Testis (tissue), 3 donors: Measurements from ENCODE around the gene ZCCHC2. TPM values are rescaled to one million over a fixed set of nuclear protein-coding genes. Genes with fewer than 3 reads are reported as not detected.

Experiments
- DNase-seq: peaks from one replicate; pipeline ENCODE4 v3.0.0-alpha.2; 2019
- H3K27ac ChIP-seq, 2 donors: fragments of 200-600 bp; sonication (generic); one replicate each; pipeline ENCODE4 v1.5.1; 2019
- H3K27me3 ChIP-seq: fragments of 200-600 bp; sonication (generic); one replicate; pipeline ENCODE4 v1.5.1; 2019
- H3K36me3 ChIP-seq: fragments of 200-600 bp; sonication (generic); one replicate; pipeline ENCODE4 v1.5.1; 2017; ENCODE audit warnings: low read depth; ENCODE audit errors: missing control alignments
- H3K4me1 ChIP-seq: fragments of 200-600 bp; sonication (generic); one replicate; pipeline ENCODE4 v1.5.1; 2019
- H3K4me3 ChIP-seq, 2 donors: fragments of 200-600 bp; sonication (generic); one replicate each; pipeline ENCODE4 v1.5.1; 2017 to 2019
- H3K9me3 ChIP-seq: fragments of 200-600 bp; sonication (generic); one replicate; pipeline ENCODE4 v1.5.1; 2017
- POLR2A ChIP-seq: fragments of 450-650 bp; IDR thresholded peaks from one replicate; pipeline ENCODE4 v1.6.1; 2017; ENCODE audit warnings: antibody characterized with exemption, mild to moderate bottlenecking, moderate library complexity
- WGBS, 2 donors: methylation state at CpG; one replicate each; pipeline ENCODE4 v1.1.5; 2018; 5-methylcytosine and 5-hydroxymethylcytosine counted together
- intact Hi-C: fragments of 100-400 bp; cut with DNase I; formaldehyde crosslinking; loops from one replicate; pipeline ENCODE4 v1.15.1; 2023; ENCODE audit warnings: low total_unique reads
- polyA plus RNA-seq: library from polyadenylated mRNA; stranded (reverse); fragments of 350-450 nt; fragmentation: Illumina TruSeq; extraction: RNeasy Lipid Tissue Mini Kit (QIAGEN cat#74804); gene quantifications from one replicate; pipeline ENCODE4 v1.2.3, GENCODE V29; 2014; ENCODE audit warnings: low read depth, low replicate concordance; ENCODE audit not compliant: insufficient read depth
- total RNA-seq, 2 donors: library from RNA; depleted of rRNA; stranded (reverse); fragments of >200 nt; gene quantifications; one replicate each; pipeline ENCODE4 v1.2.3, GENCODE V29; 2016
- TF ChIP-seq, protein P1 (sequence below), 3 experiments: fragments of 450-650 bp in 2 of 3; fragments of 200-600 bp in 1 of 3; sonication (generic) in 1 of 3; IDR thresholded peaks; one replicate each; pipeline ENCODE4 v1.5.1; 2016 to 2019; ENCODE audit warnings: antibody characterized with exemption in 3 of 3, mild to moderate bottlenecking in 2 of 3, moderate library complexity in 1 of 3

ZCCHC2 gene
- total and polyA plus RNA-seq, 3 donors from 2014 or later, result 46.2 to 56.9 (median 51.6) TPM

DNA sequence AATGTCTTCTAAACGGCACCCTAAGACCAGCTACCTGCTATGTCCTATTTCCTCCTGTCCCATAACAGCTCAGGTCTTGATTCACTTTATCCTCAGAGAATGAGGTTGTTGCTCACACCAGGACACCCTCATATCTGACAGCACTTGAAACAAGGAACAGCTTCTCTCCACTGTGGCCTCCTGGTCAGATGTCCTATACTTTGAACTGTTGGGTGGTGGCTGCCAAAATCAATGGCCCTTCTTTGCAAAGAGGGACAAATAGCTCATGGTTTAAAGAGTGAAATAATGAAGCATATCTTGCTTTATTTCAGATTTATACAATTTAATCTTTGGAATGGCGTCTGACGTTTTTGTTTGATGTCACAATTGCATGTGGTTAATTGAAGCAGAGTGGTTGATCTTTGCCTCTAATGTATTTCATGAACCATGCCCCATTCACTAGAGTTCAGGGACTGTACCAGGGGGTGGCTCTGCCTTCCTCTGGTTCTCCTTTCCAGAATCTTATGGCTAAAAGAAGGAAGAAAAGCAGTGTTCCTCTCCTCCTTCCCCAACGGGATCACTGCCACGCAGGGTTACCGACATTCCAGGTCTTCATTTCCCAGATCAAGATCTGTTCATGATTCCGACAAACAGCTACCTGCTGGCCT lies 24.1 kb upstream of the ZCCHC2 start:
- intact Hi-C loops, result no loop called here
- no peak for TF ChIP-seq POLR2A
- TF ChIP-seq, protein P1, sequence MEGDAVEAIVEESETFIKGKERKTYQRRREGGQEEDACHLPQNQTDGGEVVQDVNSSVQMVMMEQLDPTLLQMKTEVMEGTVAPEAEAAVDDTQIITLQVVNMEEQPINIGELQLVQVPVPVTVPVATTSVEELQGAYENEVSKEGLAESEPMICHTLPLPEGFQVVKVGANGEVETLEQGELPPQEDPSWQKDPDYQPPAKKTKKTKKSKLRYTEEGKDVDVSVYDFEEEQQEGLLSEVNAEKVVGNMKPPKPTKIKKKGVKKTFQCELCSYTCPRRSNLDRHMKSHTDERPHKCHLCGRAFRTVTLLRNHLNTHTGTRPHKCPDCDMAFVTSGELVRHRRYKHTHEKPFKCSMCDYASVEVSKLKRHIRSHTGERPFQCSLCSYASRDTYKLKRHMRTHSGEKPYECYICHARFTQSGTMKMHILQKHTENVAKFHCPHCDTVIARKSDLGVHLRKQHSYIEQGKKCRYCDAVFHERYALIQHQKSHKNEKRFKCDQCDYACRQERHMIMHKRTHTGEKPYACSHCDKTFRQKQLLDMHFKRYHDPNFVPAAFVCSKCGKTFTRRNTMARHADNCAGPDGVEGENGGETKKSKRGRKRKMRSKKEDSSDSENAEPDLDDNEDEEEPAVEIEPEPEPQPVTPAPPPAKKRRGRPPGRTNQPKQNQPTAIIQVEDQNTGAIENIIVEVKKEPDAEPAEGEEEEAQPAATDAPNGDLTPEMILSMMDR (IDR thresholded peaks at IDR 0.05), result no peak
- Histone ChIP-seq H3K27ac (no peak overlapping the region), H3K4me3 (no peak overlapping the region), H3K9me3 (no peaks in the 10 kb centered on the region), H3K27me3 (no peaks in the 10 kb centered on the region), H3K4me1 (no peaks in the 10 kb centered on the region), H3K36me3 (no peaks in the 10 kb centered on the region)
- no peak for DNase-seq
- WGBS, 2 donors, result 90 to 91% methylated on average over 6 to 7 of the region's 7 CpGs

DNA sequence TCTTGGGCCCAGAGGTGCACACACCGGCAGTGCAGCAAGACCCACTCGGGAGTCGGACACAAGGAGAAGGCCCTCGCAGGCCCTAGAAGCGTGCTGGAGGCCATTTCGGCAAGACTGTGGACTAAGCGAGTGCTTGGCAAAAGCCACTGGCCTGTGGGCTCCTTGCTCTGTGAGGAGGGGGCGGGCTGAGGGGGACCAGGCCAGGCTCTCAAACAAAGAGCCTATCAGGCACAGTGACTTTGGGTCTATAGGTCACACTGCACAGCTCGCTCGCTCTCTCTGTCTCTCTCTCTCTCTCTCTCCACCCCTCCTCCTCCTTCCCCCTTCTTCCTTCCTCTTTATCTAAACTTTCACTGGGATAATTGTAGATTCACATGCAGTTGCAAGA lies 23.6 kb upstream of the ZCCHC2 start:
- no peak for TF ChIP-seq POLR2A
- TF ChIP-seq, protein P1 (IDR thresholded peaks at IDR 0.05), result no peak
- H3K4me3 ChIP-seq, result no peak overlapping the region
- no peaks in the 10 kb centered on the region for H3K36me3 ChIP-seq
- no peaks in the 10 kb centered on the region for H3K27me3 ChIP-seq
- intact Hi-C loops, result no loop called here
- WGBS, 2 donors, result 86 to 93% methylated on average over 5 to 10 of the region's 10 CpGs
- no peaks in the 10 kb centered on the region for H3K4me1 ChIP-seq
- no peak overlapping the region for H3K27ac ChIP-seq
- H3K9me3 ChIP-seq, result no peaks in the 10 kb centered on the region
- DNase-seq, result no peak

DNA sequence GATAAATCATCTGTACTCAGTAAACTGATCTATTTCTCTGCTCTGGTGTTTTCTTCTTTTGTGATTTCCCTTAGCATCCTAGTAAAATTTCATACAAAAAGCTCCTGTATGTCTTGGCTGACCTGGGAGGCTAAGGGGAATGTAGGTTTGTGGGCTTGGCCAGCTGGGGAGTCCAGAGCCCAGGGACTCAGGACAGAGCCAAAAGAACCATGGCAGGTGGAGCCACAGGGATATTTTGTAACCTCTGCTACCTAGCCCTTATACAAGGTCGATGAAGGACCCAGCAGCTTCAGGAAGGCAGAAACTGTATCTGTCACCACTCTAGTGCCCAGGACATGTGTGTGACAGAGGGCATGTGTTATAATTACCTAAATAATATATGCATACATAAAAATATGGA lies 22.7 kb upstream of the ZCCHC2 start:
- H3K4me3 ChIP-seq, result no peak overlapping the region
- no peaks in the 10 kb centered on the region for H3K36me3 ChIP-seq
- intact Hi-C loops, result no loop called here
- H3K27ac ChIP-seq, result no peak overlapping the region
- no peaks in the 10 kb centered on the region for H3K4me1 ChIP-seq
- WGBS, 2 donors, result 74 to 83% methylated on average over 1 of the region's 1 CpG
- H3K27me3 ChIP-seq, result no peaks in the 10 kb centered on the region
- no peak for DNase-seq
- TF ChIP-seq, protein P1 (IDR thresholded peaks at IDR 0.05), result no peak
- no peak for TF ChIP-seq POLR2A
- no peaks in the 10 kb centered on the region for H3K9me3 ChIP-seq

DNA sequence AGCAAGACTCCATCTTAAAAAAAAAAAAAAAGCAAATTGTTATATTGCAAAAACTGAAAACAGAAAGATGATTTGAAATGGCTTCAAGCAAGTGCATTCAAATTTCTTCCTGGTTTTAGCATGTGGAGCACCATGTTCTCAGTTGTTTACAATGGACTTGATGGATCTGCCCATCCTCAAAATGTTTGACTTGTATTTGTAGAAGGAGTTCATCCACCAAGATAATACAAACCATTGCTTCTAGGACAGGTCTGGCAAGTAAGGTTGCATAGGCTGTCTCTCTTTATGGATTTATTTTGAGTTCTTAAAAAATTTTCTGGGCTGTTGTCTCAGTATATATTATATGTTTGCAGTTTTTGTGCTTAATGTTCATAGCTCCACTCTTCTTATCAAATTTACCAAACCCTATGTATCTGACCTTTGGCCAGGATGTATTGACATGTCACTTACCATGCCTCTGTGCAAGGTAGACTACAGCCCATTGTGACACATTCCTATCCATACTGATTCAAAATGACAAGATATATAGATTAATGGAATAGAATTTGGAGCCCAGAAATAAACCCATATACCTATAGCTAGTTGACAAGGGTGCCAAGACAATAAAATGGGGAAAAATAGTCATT lies 21.7 kb upstream of the ZCCHC2 start:
- H3K4me3 ChIP-seq, result no peak overlapping the region
- intact Hi-C loops, result no loop called here
- no peak overlapping the region for H3K27ac ChIP-seq
- H3K27me3 ChIP-seq, result no peaks in the 10 kb centered on the region
- H3K36me3 ChIP-seq, result no peaks in the 10 kb centered on the region
- no peaks in the 10 kb centered on the region for H3K4me1 ChIP-seq
- no peak for DNase-seq
- TF ChIP-seq, protein P1 (IDR thresholded peaks at IDR 0.05), result no peak
- no peak for TF ChIP-seq POLR2A
- no peaks in the 10 kb centered on the region for H3K9me3 ChIP-seq
